Measurements from ENCODE around the gene GALNT10. TPM values are rescaled to one million over a fixed set of nuclear protein-coding genes. Genes with fewer than 3 reads are reported as not detected.

GALNT10 gene
- total and polyA plus RNA-seq, 2 of the 8 experiments (the other 6 are each of a cell fraction or from before 2014, with no cell fraction given), result 4.6 to 15.5 TPM

- no peak overlapping the region for H3K18ac ChIP-seq (ENCODE audit: extremely low read depth, low read length)
- no peaks in the 10 kb centered on the region for H3K9me3 ChIP-seq (ENCODE audit: insufficient read depth in 2 of 2, low read depth in 1 of 2, low read length in 1 of 2)
- ChIA-PET CTCF (ENCODE audit: partially characterized antibody) (interaction anchor here (0.6 to 7.5 kb wide), 43 partner anchors 9 to 1872 kb away, joined by 3 to 61 read pairs (median 5); partner anchors contain the start of gene GALNT10), POLR2A (ENCODE audit: partially characterized antibody) (no interaction called here)
- H2BK15ac ChIP-seq (ENCODE audit: low read length), result no peak overlapping the region
- 83% methylated on average over 8 of the region's 8 CpGs; no CpG with 5 or more reads in 1 of the 2 experiments for WGBS, 2 experiments (ENCODE audit: extremely low coverage in 1 of 2, insufficient coverage in 1 of 2, insufficient read length in 1 of 2, insufficient replicate concordance in 2 of 2, low coverage in 1 of 2, low lambda C conversion rate in 2 of 2, missing lambda C conversion rate in 1 of 2)
- H2AK5ac ChIP-seq (ENCODE audit: low read depth, low read length), result no peak overlapping the region
- H3K4me1 ChIP-seq (replicated peaks in 1 of 4; ENCODE audit: control insufficient read depth in 3 of 4, insufficient read depth in 4 of 4, low read length in 3 of 4), result no peaks in the 10 kb centered on the region
- no peaks in the 10 kb centered on the region; the same call in 1 of the 2 replicates for H3K79me1 ChIP-seq (ENCODE audit: low read depth, low read length)
- H3K36me3 ChIP-seq (ENCODE audit: control insufficient read depth in 2 of 4, insufficient read depth in 4 of 4, low read length in 3 of 4), result no peaks in the 10 kb centered on the region
- H3K4ac ChIP-seq (replicated peaks; ENCODE audit: insufficient read length, low read depth, low read length), result no peak overlapping the region
- no peak for FAIRE-seq
- H2BK5ac ChIP-seq (ENCODE audit: low read depth, low read length), result no peak overlapping the region
- H4K91ac ChIP-seq (replicated peaks; ENCODE audit: insufficient read length, low read length), result no peak overlapping the region
- no peak overlapping the region for H3K23ac ChIP-seq (ENCODE audit: insufficient read length)
- no peak overlapping the region for H2BK20ac ChIP-seq (ENCODE audit: low read length)
- no peak for DNase-seq (ENCODE audit: low read depth in 1 of 2, low spot score in 2 of 2)
- H4K8ac ChIP-seq (ENCODE audit: extremely low read depth, insufficient read depth, low read length), result no peak overlapping the region
- no peak for TF ChIP-seq SP4 (IDR thresholded peaks at IDR 0.05; ENCODE audit: low read length)
- no peak for TF ChIP-seq EP300 (IDR thresholded peaks at IDR 0.05; ENCODE audit: borderline replicate concordance in 1 of 2, low read depth in 2 of 2, low read length in 2 of 2)
- no peaks in the 10 kb centered on the region for H3K79me2 ChIP-seq (ENCODE audit: control insufficient read depth in 1 of 2, insufficient read depth in 2 of 2, low read length in 2 of 2)
- H2BK12ac ChIP-seq (ENCODE audit: low read depth, low read length), result no peak overlapping the region
- H3K14ac ChIP-seq (ENCODE audit: insufficient read length), result no peak overlapping the region
- H2BK120ac ChIP-seq (replicated peaks; ENCODE audit: low read depth, low read length), result no peak overlapping the region
- H3K4me3 ChIP-seq (ENCODE audit: extremely low read depth in 1 of 4, insufficient read depth in 2 of 4, low read depth in 3 of 4, low read length in 4 of 4), result no peak overlapping the region
- H3K56ac ChIP-seq (replicated peaks; ENCODE audit: insufficient read length, low read depth, low read length), result no peak overlapping the region
- no peak overlapping the region for H2AFZ ChIP-seq (ENCODE audit: low read length)
- H4K20me1 ChIP-seq (replicated peaks in 1 of 2; ENCODE audit: control insufficient read depth in 1 of 2, insufficient read depth in 2 of 2, low read length in 2 of 2), result peaks cover 0 to 2% of the 10 kb centered on the region in 2 experiments
- H3K23me2 ChIP-seq (ENCODE audit: low read depth, low read length), result no peaks in the 10 kb centered on the region
- no peak overlapping the region for H3K9ac ChIP-seq (replicated peaks in 1 of 4; ENCODE audit: extremely low read depth in 1 of 4, low read depth in 3 of 4, low read length in 3 of 4)
- no peak overlapping the region for H3K4me2 ChIP-seq (ENCODE audit: insufficient read depth in 1 of 2, low read depth in 2 of 2, low read length in 2 of 2)
- H3K27ac ChIP-seq (ENCODE audit: low read depth, low read length), result no peak overlapping the region
- H4K5ac ChIP-seq (ENCODE audit: insufficient read length, low read depth, low read length), result no peak overlapping the region
- H3K27me3 ChIP-seq (replicated peaks in 1 of 4; ENCODE audit: control insufficient read depth in 3 of 4, extremely low read depth in 1 of 4, insufficient read depth in 3 of 4, low read length in 3 of 4), result no peaks in the 10 kb centered on the region; a peak in 1 of 7 replicates
These were observed 213.3 kb downstream of the GALNT10 start for GRCh38 chr5:154403776-154404387.
